HG02884 (cell line): ENCODE measurements around the gene FOXO1.

ENCODE experiments used
- ATAC-seq: cut with Tn5 transposase; IDR thresholded peaks from one replicate; pipeline ENCODE4 v1.9.1; 2021; ENCODE audit warnings: mild to moderate bottlenecking, moderate library complexity; ENCODE audit not compliant: unreplicated experiment

The FOXO1 gene

DNA sequence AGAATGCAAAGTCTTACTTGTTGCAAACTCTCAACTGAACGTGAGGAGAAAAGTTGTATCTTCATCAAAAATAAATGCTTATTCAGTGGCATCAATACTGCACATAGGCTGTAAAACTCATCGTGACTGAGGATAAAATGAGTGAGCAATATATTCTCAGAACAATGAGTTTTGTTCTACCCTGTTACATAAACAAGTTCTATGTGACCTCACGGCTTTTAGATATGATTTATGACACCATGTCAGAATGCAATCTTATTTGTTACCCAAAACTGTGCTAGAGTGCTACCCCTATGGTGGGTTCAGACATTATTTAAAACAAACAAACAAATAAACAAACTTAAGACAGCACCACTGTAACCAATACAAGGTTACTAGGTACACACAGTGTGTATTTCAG lies 55.4 kb downstream of the FOXO1 start:
- no peak for ATAC-seq

GRCh38 chr13:40609972-40610726 lies 56.3 kb downstream of the FOXO1 start:
- no peak for ATAC-seq

GRCh38 chr13:40608308-40608707 lies 58.1 kb downstream of the FOXO1 start:
- ATAC-seq = no peak

DNA sequence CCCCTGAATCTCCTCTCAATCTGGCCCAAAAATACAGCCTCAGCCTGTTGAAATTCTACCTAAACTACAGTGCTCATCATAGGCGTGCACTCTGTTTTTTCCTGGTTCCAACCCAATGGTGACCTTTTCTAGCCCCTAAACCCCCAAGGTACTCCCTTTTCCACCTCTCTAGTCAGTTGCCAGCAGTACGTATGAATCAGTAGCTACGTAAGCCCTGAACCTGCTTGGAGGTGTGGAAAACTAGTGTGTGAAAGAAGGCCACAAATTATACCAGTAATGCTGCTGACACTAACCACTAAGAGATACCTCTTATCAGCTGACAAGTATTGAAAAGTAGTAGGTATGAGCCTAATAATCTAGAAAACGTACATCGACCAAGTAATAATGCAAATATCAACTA lies 60.9 kb downstream of the FOXO1 start:
- ATAC-seq = no peak

GRCh38 chr13:40604135-40604534 lies 62.3 kb downstream of the FOXO1 start:
- ATAC-seq = no peak

- ATAC-seq = no peak
Measured at GRCh38 chr13:40600149-40600751, 66.2 kb downstream of the FOXO1 start.

DNA sequence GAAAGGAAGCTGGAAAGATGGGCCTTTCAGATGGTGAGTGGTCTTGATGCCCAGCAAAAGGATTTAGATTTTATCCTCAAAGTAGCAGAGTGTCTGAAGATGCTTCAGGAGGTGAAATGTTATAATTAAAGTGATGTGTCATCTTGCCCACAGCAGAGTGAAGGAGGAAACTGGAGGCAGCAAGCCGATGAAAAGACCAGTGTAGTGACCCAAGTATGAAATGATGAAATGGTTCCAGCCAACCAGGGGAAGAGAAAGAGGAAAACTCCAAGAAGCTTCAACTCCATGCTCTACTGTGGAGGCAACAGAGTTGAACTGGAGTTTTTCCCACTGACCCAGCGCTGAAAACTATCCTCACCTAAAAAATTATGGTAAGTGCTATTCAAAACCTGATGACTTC lies 66.7 kb downstream of the FOXO1 start:
- ATAC-seq = no peak

GRCh38 chr13:40599124-40599523 lies 67.3 kb downstream of the FOXO1 start:
- no peak for ATAC-seq

GRCh38 chr13:40598569-40598968 lies 67.9 kb downstream of the FOXO1 start:
- ATAC-seq = no peak

DNA sequence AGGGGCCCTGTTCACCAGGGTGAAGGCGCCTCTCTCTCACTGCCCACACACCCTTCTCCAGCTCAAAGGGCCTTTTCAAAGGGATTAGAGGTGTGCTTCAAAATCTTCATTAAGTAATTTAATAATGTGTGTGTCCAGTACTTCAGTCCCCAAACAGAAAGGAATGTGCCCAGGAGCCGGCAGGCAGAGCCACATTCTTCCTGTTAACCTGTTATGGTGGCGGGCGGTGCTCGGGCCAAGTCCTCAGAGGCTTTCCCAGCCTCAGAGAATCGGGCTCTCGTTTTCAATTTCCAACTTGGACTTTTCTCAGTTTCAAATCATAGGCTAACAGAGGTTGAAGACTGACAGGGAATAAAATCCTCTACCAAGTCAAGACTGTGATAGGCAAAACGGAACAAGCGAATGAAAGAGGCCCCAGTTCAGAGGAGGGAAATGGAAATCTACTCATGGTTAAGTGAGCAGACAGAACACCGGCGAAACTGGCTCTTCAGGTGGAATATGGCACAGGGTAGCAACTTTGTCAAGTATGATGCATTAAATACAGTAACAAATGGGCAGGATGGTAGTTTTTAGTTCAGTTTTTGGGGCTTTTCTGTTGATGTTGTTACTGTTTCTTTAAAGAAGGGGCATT lies 68.6 kb downstream of the FOXO1 start:
- ATAC-seq = no peak

DNA sequence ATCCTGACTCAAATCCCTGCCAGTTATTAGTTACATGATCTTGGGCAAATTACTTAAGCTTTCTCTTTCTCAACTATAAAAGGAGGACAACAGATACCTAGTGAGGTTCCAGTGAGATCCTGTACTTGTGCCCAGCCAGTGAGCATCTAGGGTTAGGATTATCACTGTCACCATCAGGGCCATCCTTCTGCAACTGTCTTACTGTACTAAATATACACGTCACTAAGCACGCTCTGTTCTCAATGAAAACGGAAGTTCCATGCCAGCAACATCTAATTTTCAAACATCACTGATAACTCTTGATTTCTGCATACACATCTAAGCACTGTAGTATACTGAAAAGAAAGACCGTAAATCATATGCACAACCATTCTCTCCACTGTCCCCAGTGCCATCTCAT lies 70.0 kb downstream of the FOXO1 start:
- no peak for ATAC-seq

- no peak for ATAC-seq
Measured at GRCh38 chr13:40595693-40596092, 70.7 kb downstream of the FOXO1 start.

DNA sequence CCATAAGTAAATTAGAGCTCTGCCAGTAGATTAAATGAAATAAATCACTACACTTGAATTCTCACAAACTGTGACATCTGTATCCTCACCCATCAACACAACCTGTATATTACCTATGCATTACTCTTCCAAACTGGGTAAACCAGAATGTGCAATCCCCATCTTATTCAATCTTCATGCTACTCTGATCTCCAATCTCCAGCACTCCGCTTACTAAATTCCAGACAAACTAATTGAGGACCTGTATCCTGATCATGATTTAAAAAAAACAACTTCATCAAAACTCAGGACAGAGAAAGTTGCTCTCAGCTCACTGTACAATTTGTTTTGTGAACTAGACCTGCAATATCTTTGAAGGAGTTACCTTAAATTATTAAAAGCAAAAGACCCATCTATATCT lies 74.4 kb downstream of the FOXO1 start:
- ATAC-seq = no peak

GRCh38 chr13:40591091-40591490 lies 75.3 kb downstream of the FOXO1 start:
- no peak for ATAC-seq

DNA sequence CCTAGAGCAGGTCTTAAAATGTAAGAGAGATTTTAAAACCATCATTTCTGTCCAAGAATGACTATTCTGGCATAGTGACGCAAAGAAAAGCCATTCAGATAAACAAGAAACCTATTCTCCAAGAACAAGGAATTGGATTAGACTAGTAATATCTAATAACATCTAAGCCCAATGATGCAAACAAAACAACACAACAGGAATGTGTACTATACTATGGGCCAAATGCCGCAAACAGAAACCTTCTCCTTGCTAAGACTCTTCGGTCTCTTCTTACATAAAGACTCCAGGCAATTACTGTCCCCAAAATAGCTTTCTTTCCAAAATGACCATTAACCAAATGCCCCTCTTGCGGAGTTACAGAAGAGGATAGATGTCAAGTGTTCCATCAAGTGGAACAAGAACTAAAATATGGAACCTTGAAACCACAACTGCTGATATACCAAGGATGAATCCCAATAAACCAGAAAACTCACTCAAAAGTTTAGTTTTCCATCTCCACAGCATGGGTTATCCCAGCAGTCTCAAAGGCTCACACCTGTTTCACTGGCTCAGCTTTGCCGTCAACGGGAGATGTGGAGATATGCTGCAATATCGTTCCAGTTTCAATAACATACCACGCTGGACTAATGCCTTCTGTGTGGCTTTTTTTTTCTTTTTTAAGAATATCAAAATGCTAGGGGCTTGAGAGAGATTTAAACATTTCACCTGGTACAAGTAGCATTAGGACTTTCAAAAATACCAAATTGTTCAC lies 76.2 kb downstream of the FOXO1 start:
- peak; percentile 6 for ATAC-seq

- peak; percentile 87 for ATAC-seq
Measured at GRCh38 chr13:40589285-40590109, 76.9 kb downstream of the FOXO1 start.

- ATAC-seq = no peak
Measured at GRCh38 chr13:40588101-40588500, 78.3 kb downstream of the FOXO1 start.

GRCh38 chr13:40586886-40587565 lies 79.4 kb downstream of the FOXO1 start:
- ATAC-seq = no peak

DNA sequence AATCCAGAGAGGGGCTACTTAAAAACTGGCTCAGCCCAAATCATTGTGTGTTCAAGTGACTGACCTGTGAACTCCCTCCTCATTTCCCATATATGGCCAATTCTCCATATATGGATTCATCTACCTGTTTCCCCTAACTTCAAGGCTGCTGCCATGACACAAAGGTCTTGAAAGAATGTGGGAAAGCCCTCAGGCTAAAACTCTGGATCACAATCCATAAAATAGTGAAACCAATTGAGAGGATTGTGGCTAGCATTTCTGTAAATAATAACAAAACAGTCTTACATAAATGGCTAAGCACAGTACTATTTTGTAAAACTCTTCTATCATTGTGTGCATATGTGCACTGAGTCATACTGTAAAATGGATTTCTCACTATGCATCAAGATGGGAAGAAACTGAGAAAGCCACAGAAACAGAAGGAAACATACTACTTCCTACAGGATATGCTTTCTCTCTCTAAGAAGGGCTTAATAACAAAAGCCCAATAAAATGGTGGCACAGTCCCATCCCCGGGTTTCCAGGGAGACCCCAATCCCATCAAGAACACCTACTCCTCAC lies 80.5 kb downstream of the FOXO1 start:
- ATAC-seq = no peak

GRCh38 chr13:40583738-40584137 lies 82.7 kb downstream of the FOXO1 start:
- ATAC-seq = no peak
